Measurements from ENCODE around the gene PCDH15. TPM values are rescaled to one million over a fixed set of nuclear protein-coding genes. Genes with fewer than 3 reads are reported as not detected.

PCDH15 gene
- total and polyA plus RNA-seq, 4 donors = 0.03 to 16.9 (median 0.88) TPM

DNA sequence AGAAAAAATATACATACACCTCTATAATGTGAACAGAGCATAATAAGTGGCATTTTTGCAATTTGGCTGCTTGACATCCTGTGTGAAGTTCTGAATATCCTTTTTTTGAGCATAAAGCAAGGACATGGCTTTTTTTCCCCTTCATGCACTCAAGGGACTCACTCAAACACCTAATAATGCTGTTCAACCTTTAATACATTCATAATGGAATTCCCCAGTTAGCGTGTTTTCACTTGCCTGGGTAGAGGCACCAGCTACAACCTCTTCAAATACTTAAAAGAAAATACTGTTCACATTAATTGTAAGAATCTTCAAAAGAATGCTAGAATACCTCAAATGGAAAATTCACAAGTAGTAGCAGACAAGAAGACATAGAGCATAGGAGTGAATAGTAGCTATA, 316.8 kb downstream of the PCDH15 start:
- no peak overlapping the region for H3K9ac ChIP-seq (ENCODE audit: insufficient read depth in 1 of 2, low read length in 2 of 2)
- no peak overlapping the region for H3K27ac ChIP-seq (ENCODE audit: low read depth in 1 of 2, low read length in 1 of 2)
- peaks cover 0 to 3% (median 0%) of the 10 kb centered on the region in 4 donors for H3K9me3 ChIP-seq (ENCODE audit: control insufficient read depth in 4 of 4, insufficient read depth in 3 of 4, low read length in 3 of 4)
- TF ChIP-seq CTCF (IDR thresholded peaks at IDR 0.05; ENCODE audit: control extremely low read depth, extremely low read depth) = no peak
- H3K4me1 ChIP-seq (ENCODE audit: control insufficient read depth in 5 of 5, insufficient read depth in 5 of 5, low read length in 5 of 5) = no peaks in the 10 kb centered on the region
- no peaks in the 10 kb centered on the region for H3K27me3 ChIP-seq (ENCODE audit: control insufficient read depth in 3 of 3, insufficient read depth in 3 of 3, low read length in 2 of 3)
- DNase-seq = no peak
- WGBS, 2 donors = 84 to 89% methylated on average over 1 of the region's 1 CpG
- no peaks in the 10 kb centered on the region for H3K36me3 ChIP-seq (ENCODE audit: control insufficient read depth in 4 of 4, insufficient read depth in 4 of 4, low read length in 4 of 4)
- no peak for ATAC-seq (ENCODE audit: insufficient read depth, low FRiP score)
- no peak overlapping the region for H3K4me3 ChIP-seq

- Histone ChIP-seq H3K27ac (ENCODE audit: low read depth in 1 of 2, low read length in 1 of 2) (no peak overlapping the region), H3K27me3 (ENCODE audit: control insufficient read depth in 3 of 3, insufficient read depth in 3 of 3, low read length in 2 of 3) (no peaks in the 10 kb centered on the region), H3K36me3 (ENCODE audit: control insufficient read depth in 4 of 4, insufficient read depth in 4 of 4, low read length in 4 of 4) (no peaks in the 10 kb centered on the region), H3K4me1 (ENCODE audit: control insufficient read depth in 5 of 5, insufficient read depth in 5 of 5, low read length in 5 of 5) (no peaks in the 10 kb centered on the region), H3K9ac (ENCODE audit: insufficient read depth in 1 of 2, low read length in 2 of 2) (no peak overlapping the region), H3K4me3 (no peak overlapping the region), H3K9me3 (ENCODE audit: control insufficient read depth in 4 of 4, insufficient read depth in 3 of 4, low read length in 3 of 4) (no peaks in the 10 kb centered on the region)
- no peak for ATAC-seq (ENCODE audit: insufficient read depth, low FRiP score)
- TF ChIP-seq CTCF (IDR thresholded peaks at IDR 0.05; ENCODE audit: control extremely low read depth, extremely low read depth) = no peak
- WGBS, 2 donors = 93% methylated on average over 3 of the region's 3 CpGs
- no peak for DNase-seq
These were observed 322.4 kb downstream of the PCDH15 start for GRCh38 chr10:54478601-54479000.

DNA sequence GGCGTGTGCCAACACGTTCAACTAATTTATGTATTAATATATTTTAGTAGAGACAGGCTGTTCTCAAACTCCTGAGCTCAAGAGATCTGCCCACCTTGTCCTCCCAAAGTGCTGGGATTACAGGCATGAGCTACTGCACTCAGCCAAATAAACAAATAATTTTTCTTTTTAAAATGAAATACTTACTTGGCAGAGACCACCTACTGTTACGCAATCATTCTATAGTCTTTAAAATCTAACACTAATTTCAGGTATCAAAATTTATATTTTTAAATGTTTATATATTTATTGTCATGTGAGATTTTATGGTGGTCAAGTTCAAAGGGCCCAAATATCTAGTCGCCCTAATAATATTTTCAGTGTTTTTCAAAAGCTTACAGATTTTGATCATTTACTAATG, 323.3 kb downstream of the PCDH15 start:
- ATAC-seq (ENCODE audit: insufficient read depth, low FRiP score) = no peak

More for the DNA sequence above, 323.3 kb downstream of the PCDH15 start:
- no peaks in the 10 kb centered on the region for H3K4me1 ChIP-seq (ENCODE audit: control insufficient read depth in 5 of 5, insufficient read depth in 5 of 5, low read length in 5 of 5)
- H3K9me3 ChIP-seq (ENCODE audit: control insufficient read depth in 4 of 4, insufficient read depth in 3 of 4, low read length in 3 of 4) = no peaks in the 10 kb centered on the region
- TF ChIP-seq CTCF (IDR thresholded peaks at IDR 0.05; ENCODE audit: control extremely low read depth, extremely low read depth) = no peak
- DNase-seq = no peak
- H3K36me3 ChIP-seq (ENCODE audit: control insufficient read depth in 4 of 4, insufficient read depth in 4 of 4, low read length in 4 of 4) = no peaks in the 10 kb centered on the region
- no peak overlapping the region for H3K27ac ChIP-seq (ENCODE audit: low read depth in 1 of 2, low read length in 1 of 2)
- no peak overlapping the region for H3K9ac ChIP-seq (ENCODE audit: insufficient read depth in 1 of 2, low read length in 2 of 2)
- 91 to 92% methylated on average over 4 of the region's 4 CpGs for WGBS, 2 donors
- H3K27me3 ChIP-seq (ENCODE audit: control insufficient read depth in 3 of 3, insufficient read depth in 3 of 3, low read length in 2 of 3) = no peaks in the 10 kb centered on the region
- no peak overlapping the region for H3K4me3 ChIP-seq

All from lung (tissue), 12 donors.